ENCODE results near the gene TC2N.

DNA sequence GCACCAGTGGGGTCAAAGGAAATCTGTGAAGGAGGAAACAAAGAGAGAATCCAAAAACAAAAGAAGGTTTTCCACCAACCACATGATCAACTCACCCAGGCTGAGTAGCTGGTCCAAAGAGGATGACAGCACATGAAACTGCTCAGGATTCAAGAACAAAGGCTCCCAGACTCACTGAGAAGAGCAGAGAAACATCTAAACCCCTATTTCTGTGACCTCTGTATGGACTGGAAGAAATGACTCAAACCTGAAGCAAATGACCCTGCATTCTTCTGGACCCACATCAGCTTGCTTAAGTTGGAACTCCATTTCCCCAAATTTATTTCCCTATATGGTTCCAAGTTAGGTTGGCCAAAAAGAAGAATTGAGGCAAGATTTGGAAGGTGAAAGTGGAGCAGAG lies 26.3 kb downstream of the TC2N start:
- no peak for TF ChIP-seq POLR2AphosphoS5 (IDR thresholded peaks at IDR 0.05)
- TF ChIP-seq CTCF (IDR thresholded peaks at IDR 0.05) = no peak
